GM12875 (cell line): ENCODE results near the gene NAT9.

Experiments
- H3K4me3 ChIP-seq: one replicate; pipeline ENCODE4 v1.5.1; 2011; ENCODE audit warnings: low read depth, low read length, control low read depth
- CTCF ChIP-seq: IDR thresholded peaks from 2 replicates; pipeline ENCODE4 v1.5.1; 2011; ENCODE audit warnings: low read depth, mild to moderate bottlenecking, control low read depth, inconsistent platforms, low read length, moderate library complexity, borderline replicate concordance; ENCODE audit not compliant: insufficient read depth

NAT9 gene

GRCh38 chr17:74771319-74771914 is 4.7 kb downstream of the NAT9 start:
- H3K4me3 ChIP-seq: no peak overlapping the region
- TF ChIP-seq CTCF: no peak

GRCh38 chr17:74770498-74771318 is 5.4 kb downstream of the NAT9 start:
- no peak overlapping the region for H3K4me3 ChIP-seq
- TF ChIP-seq CTCF: peak; percentile 77

GRCh38 chr17:74769856-74770497 is 6.2 kb downstream of the NAT9 start:
- TF ChIP-seq CTCF: no peak
- no peak overlapping the region for H3K4me3 ChIP-seq

- no peak for TF ChIP-seq CTCF
- no peak overlapping the region for H3K4me3 ChIP-seq
Measured at GRCh38 chr17:74769266-74769855, 6.8 kb downstream of the NAT9 start.

GRCh38 chr17:74768763-74769114 is 7.4 kb downstream of the NAT9 start:
- H3K4me3 ChIP-seq: no peak overlapping the region

GRCh38 chr17:74768069-74768762 is 7.9 kb downstream of the NAT9 start:
- TF ChIP-seq CTCF: no peak
- no peak overlapping the region for H3K4me3 ChIP-seq

More at GRCh38 chr17:74768763-74769114, 7.4 kb downstream of the NAT9 start:
- TF ChIP-seq CTCF: no peak
